ENCODE results near the gene NOL4L. TPM values are rescaled to one million over a fixed set of nuclear protein-coding genes. Genes with fewer than 3 reads are reported as not detected.

The NOL4L gene
- polyA plus RNA-seq, 12 donors, result 11.4 to 25.8 (median 15.8) TPM; not detected in 1

GRCh38 chr20:32527052-32527446 is 58.1 kb downstream of the NOL4L start:
- no peak for DNase-seq

- no peak for DNase-seq
Measured at GRCh38 chr20:32526541-32526940, 58.6 kb downstream of the NOL4L start.

DNA sequence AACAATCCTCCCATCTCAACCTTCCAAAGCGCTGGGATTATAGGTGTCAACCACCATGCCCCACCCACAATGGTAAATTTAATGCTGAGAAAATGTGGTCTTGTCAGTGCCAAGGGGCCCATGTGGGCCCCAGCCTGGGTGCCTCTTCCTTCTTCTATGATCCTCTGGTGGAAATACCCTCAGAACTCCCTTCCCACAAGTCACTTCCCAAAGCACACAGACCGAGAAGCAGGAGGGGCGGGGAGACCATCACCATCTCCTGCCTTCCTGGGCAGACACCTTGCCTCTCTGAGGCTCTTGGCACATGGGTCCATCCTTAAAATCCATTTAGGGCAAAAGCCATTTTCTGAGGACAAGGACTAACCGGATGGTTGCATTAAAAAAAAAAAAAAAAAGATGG is 59.0 kb downstream of the NOL4L start:
- DNase-seq, result no peak

- DNase-seq, result no peak
Measured at GRCh38 chr20:32524829-32525501, 60.2 kb downstream of the NOL4L start.

DNA sequence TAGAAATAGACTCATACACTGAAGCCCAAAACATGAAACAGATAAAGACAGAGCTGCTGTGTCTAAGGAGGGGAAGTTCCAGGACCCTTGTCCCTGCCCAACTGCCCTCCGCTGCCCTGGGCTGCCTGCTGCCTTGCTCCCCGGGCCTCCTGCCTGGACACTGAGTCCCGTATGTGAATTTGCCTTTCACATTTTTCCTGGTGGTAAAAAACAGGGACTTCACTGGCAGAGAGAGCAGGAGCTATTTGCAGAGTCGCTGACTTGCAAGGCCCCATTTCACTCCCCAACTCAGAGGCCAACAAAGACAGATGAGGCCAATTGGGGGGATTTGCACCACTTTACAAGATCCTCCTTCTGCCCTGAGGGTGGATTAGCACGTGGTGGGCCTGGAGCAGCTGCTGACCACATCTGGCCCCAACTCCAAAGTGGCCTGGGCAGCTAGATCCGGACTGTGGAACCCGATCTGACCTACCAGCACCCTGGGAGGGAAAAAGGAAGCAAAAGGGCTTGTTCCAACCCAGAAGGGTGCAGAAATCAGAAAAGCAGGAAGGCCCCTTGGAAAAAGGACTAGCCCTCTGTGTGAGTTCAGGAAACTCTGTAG is 61.4 kb downstream of the NOL4L start:
- DNase-seq, result no peak

- no peak for DNase-seq
Measured at GRCh38 chr20:32522776-32523612, 62.1 kb downstream of the NOL4L start.

GRCh38 chr20:32522526-32522775 is 62.7 kb downstream of the NOL4L start:
- DNase-seq, result no peak

DNA sequence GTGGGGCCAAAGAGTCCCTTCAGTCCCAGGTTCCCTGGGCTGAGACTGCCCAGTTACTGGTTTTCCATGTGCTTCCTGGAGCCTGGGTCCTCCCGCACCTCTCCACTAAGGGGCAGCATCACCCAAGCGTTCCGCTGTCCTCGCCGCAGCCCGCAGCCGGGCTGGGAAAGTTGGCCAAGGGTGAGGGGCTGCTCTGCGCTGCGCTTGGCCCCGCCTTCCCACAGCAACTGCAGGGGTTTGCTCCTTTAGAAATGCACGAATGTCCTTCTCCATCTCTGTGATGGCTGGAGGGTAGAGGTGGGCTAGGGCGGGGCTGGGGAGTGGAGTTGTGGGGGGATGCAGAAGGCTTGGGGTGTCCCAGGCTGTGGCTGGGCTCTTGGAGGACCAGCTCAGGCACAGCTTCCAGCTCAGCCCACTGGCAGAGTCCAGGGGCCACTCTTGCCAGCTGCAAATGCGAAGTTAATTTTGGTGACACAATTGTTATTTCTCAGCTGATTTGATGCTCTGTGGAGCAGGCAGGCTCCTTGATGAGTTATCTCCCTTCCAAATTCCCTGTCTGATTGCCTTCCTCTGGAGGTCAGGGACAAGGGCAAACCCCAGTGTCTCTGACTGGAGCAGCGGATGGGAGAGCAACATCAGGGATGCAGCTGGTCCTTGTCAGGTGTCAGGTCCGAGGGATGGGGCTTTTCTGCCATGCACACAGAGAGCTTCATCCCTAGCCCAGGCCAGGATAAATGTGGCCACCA is 63.2 kb downstream of the NOL4L start:
- peak; percentile 72 for DNase-seq

- DNase-seq, result no peak
Measured at GRCh38 chr20:32520927-32521203, 64.3 kb downstream of the NOL4L start.

DNA sequence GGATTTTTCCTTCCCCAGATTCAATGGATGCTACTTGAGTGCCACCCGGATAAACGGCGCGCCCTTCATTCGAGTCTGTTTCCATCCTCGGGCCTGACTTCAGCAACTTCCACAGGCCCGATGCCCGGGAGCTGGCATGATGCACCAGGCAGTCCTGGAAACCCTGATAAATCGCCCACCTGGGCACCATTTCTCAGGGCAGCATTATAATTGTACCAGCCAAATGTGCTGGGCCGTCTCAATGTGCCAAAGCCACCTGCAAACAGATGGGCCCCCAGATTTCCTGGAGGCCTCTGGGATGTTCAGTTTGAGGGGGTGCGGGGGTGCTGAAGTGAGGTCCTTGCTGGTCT is 65.8 kb downstream of the NOL4L start:
- no peak for DNase-seq

GRCh38 chr20:32518593-32519380 is 66.3 kb downstream of the NOL4L start:
- DNase-seq, result no peak

- no peak for DNase-seq
Measured at GRCh38 chr20:32517914-32518592, 67.1 kb downstream of the NOL4L start.

- DNase-seq, result no peak
Measured at GRCh38 chr20:32517518-32517873, 67.6 kb downstream of the NOL4L start.

DNA sequence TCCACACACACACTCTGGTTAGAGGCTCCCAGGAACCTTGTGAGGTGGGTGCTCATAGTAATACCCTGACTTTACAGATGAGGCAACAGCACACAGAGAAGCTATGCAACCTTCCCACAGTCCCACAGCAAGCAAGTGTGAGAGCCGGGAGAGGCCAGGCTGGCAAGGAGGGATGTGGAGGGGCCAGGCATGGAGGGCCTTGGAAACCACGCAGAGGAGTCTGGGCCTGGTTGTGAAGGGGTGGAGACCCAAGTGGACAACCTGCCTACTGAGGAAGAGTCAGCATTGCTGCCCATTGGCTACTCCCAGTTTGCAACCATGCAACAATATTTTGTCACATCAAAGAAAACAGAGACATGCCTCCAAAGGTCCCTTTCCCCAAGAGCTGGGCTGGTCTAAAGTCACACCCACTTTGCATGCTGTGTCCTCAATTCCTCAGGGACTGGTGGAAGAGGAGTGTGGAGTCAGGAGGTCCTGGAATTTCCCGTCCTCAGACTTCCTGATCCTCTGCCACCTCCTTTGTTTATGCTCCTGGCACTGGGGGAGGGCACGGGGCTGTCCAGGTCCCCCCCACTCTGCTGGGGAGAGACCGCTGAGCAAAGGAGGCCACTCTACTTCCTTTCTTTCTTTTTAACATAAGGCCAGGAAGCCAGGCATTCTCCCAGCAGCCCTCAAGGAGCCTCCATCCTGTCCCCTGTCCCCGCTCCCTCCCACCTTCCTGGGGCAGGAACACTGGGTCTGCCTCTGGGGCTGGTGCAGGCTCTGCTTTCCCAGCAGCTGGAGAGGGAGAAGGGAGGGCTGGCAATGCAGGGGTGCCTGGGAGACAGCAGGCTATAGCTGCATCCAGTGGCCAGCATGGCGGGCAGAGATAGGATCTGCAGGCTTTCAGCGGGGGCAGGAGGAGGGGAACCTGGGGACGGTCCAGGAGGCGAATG is 68.3 kb downstream of the NOL4L start:
- DNase-seq, result no peak

DNA sequence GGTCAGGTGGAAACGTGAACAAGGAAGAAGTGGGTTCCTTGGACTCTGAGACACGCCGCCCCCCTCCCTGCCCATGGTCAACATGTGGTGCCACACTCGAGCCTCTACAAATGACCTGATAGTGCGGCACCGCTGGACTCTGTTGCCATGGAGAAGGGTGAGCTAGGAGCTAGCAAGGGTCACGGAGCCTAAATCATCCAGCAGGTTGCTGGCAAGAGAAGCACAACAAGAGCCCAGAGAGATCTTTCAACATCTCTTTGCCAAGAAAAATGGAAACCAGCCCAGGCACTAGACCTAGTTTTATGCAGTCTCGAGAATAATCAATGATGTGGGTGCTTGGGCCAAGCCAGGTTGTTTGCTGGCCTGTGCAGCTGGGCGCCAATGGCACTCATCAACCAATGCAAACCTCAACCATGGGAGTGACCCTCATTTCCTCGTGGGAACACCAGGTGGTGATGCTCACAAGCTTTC is 69.5 kb downstream of the NOL4L start:
- no peak for DNase-seq

DNA sequence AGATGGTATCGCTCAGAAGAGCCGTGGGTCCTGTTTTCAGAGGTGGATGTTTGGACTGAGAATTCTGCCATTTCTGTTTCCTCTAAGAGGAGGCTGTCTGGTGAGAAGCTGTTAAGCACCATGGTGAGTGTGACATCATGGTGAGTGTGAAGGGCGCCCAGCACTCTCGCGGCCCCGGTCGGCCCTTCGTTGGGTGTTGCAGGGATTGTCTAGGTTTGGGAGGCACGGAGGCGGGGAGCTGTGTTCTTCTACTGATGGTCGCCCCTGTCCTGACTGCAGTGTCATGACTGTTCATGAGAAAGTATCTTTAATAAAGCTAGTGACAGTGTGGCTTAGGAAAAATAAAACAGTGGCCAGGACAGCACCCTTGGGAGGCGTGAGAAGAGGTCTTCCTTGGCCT is 70.4 kb downstream of the NOL4L start:
- DNase-seq, result no peak

DNA sequence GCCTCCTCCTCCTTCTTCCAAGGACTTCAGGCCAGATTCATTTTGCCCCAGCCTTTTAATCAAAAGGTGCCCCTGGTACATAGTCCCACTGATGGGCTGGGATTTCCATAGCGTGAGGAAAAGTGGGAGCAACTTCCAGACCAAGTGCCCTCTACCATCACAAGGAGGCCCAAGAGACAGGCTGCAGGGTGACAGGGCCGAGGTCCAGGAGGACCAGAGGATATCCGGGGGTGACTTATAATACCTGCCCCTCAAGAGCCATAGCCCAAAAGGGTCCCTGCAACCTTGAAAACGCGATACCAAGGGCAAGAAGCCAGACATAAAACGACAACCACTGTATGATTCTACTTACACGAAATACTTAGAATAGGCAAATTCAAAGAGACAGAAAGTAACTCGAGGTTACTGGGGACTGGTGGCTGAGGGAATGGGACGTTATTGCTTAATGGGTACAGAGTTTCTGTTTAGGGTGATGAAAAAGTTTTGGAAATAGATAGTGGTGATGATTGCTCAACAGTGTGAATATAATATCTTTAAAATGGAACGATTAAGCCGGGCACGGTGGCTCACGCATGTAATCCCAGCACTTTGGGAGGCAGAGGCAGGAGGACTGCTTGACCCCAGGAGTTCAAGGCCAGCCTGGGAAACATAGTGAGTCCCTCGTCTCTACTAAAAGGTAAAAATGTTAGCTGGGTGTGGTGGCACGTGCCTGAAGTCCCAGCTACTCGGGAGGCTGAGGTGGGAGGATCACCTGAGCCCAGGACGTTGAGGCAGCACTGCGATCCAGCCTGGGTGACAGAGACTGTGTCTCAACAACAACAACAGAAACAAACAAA is 71.9 kb downstream of the NOL4L start:
- DNase-seq, result no peak

GRCh38 chr20:32512047-32512385 is 73.1 kb downstream of the NOL4L start:
- no peak for DNase-seq

- DNase-seq, result no peak
Measured at GRCh38 chr20:32511358-32512046, 73.6 kb downstream of the NOL4L start.
